Measurements from ENCODE around the gene CLEC9A. TPM values are rescaled to one million over a fixed set of nuclear protein-coding genes. Genes with fewer than 3 reads are reported as not detected.

The CLEC9A gene
- total and polyA plus RNA-seq, 10 of the 15 experiments (the other 5 are each of a cell fraction or from before 2014, with no cell fraction given): not detected

- TF ChIP-seq PRDM15 (CRISPR knock-in tag; IDR thresholded peaks at IDR 0.05) (no peak), ZNF687 (IDR thresholded peaks at IDR 0.05) (no peak), LARP7 (IDR thresholded peaks at IDR 0.05) (no peak), ATF2 (IDR thresholded peaks at IDR 0.05; ENCODE audit: low read length) (no peak)
Observed at GRCh38 chr12:10048526-10048925, 18.0 kb downstream of the CLEC9A start (continued).

Measured in GM12878 (cell line).